Stomach (tissue), 4 donors: Measurements from ENCODE around the gene MLH3.

ENCODE experiments used
- EP300 ChIP-seq: sonication (generic); formaldehyde crosslinking; IDR thresholded peaks from one replicate; pipeline ENCODE4 v1.6.1; 2017; ENCODE audit warnings: antibody characterized with exemption
- POLR2A ChIP-seq, 4 donors: fragments of 450-650 bp; IDR thresholded peaks; one replicate each; pipeline ENCODE4 v1.6.1; 2016; ENCODE audit warnings: antibody characterized with exemption in 4 of 4, control low read depth in 2 of 4, mild to moderate bottlenecking in 1 of 4, moderate library complexity in 1 of 4
- POLR2AphosphoS5 ChIP-seq, 3 donors: sonication (generic); formaldehyde crosslinking; IDR thresholded peaks; one replicate each; pipeline ENCODE4 v1.6.1; 2016; ENCODE audit warnings: antibody characterized with exemption in 3 of 3
- TF ChIP-seq, protein P1 (sequence below), 7 experiments: fragments of 450-650 bp in 4 of 7; fragments of 200-600 bp in 3 of 7; sonication (generic) in 3 of 7; IDR thresholded peaks; one replicate each; pipeline ENCODE4 v1.5.1; 2016 to 2019; ENCODE audit warnings: antibody characterized with exemption in 7 of 7, control low read depth in 2 of 7, mild to moderate bottlenecking in 1 of 7

DNA sequence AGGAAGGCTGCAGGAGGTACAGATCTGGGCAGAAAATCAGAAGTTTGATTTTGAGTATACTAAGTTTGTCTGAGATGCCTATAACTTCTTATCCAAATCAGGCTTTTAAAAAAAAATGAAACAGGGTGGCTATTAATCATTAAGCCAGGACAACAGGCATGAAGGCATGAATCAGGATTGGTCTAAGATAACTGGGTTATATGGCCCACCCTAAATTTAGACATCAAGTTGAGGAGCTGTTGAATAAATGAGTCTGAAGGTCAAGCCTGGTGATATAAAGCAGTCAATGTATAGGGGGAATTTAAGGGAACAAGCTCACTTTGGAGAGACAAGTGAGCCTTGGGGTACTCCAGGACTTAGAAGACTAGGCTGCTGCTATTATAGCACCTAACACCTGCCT lies 46.9 kb upstream of the MLH3 start:
- TF ChIP-seq POLR2A (IDR thresholded peaks at IDR 0.05) (no peak), POLR2AphosphoS5 (IDR thresholded peaks at IDR 0.05) (no peak), EP300 (no peak)
- TF ChIP-seq, protein P1, sequence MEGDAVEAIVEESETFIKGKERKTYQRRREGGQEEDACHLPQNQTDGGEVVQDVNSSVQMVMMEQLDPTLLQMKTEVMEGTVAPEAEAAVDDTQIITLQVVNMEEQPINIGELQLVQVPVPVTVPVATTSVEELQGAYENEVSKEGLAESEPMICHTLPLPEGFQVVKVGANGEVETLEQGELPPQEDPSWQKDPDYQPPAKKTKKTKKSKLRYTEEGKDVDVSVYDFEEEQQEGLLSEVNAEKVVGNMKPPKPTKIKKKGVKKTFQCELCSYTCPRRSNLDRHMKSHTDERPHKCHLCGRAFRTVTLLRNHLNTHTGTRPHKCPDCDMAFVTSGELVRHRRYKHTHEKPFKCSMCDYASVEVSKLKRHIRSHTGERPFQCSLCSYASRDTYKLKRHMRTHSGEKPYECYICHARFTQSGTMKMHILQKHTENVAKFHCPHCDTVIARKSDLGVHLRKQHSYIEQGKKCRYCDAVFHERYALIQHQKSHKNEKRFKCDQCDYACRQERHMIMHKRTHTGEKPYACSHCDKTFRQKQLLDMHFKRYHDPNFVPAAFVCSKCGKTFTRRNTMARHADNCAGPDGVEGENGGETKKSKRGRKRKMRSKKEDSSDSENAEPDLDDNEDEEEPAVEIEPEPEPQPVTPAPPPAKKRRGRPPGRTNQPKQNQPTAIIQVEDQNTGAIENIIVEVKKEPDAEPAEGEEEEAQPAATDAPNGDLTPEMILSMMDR (IDR thresholded peaks at IDR 0.05), result no peak
